Transverse colon (tissue), 4 donors: ENCODE results near the gene C2CD2L. TPM values are rescaled to one million over a fixed set of nuclear protein-coding genes. Genes with fewer than 3 reads are reported as not detected.

Source experiments
- DNase-seq: peaks from one replicate; pipeline ENCODE4 v3.0.0-alpha.2; 2019
- H3K27ac ChIP-seq, 4 donors: fragments of 200-600 bp; sonication (generic); 2 replicates each; pipeline ENCODE4 v1.5.1; 2016 to 2018; ENCODE audit warnings: inconsistent platforms in 4 of 4
- H3K27me3 ChIP-seq: fragments of 200-600 bp; sonication (generic); 2 replicates; pipeline ENCODE4 v1.5.1; 2017; ENCODE audit warnings: inconsistent platforms
- H3K36me3 ChIP-seq, 4 donors: fragments of 200-600 bp; sonication (generic); 2 replicates each; pipeline ENCODE4 v1.5.1; 2017 to 2019; ENCODE audit warnings: inconsistent platforms in 4 of 4
- H3K4me1 ChIP-seq, 4 donors: fragments of 200-600 bp; sonication (generic); 2 replicates each; pipeline ENCODE4 v1.5.1; 2017 to 2020; ENCODE audit warnings: inconsistent platforms in 4 of 4
- H3K4me3 ChIP-seq, 4 donors: fragments of 200-600 bp; sonication (generic); 1 replicate in 1 of 4; 2 replicates in 3 of 4; pipeline versions ENCODE4 v1.5.1 to v1.6.1; 2017 to 2019; ENCODE audit warnings: inconsistent platforms in 4 of 4
- H3K9me3 ChIP-seq, 2 donors: fragments of 200-600 bp; sonication (generic); 2 replicates each; pipeline ENCODE4 v1.5.1; 2017 to 2019; ENCODE audit warnings: inconsistent platforms in 2 of 2
- CTCF ChIP-seq, 5 experiments: fragments of 200-600 bp in 3 of 5; fragments of 450-650 bp in 2 of 5; sonication (generic) in 3 of 5; IDR thresholded peaks; 1 replicate in 2 of 5; 2 replicates in 3 of 5; pipeline ENCODE4 v1.5.1; 2016 to 2017; ENCODE audit warnings: antibody characterized with exemption in 5 of 5, inconsistent platforms in 3 of 5, mild to moderate bottlenecking in 2 of 5, moderate library complexity in 1 of 5
- EP300 ChIP-seq: sonication (generic); formaldehyde crosslinking; IDR thresholded peaks from one replicate; pipeline ENCODE4 v1.6.1; 2017; ENCODE audit warnings: antibody characterized with exemption, low read depth
- POLR2A ChIP-seq: fragments of 450-650 bp; IDR thresholded peaks from one replicate; pipeline ENCODE4 v1.6.1; 2016; ENCODE audit warnings: antibody characterized with exemption, mild to moderate bottlenecking, moderate library complexity
- POLR2AphosphoS5 ChIP-seq, 3 donors: sonication (generic); formaldehyde crosslinking; IDR thresholded peaks; one replicate each; pipeline ENCODE4 v1.6.1; 2016; ENCODE audit warnings: antibody characterized with exemption in 3 of 3
- WGBS, 2 donors: methylation state at CpG; one replicate each; pipeline ENCODE4 v1.1.5; 2018; ENCODE audit warnings: low coverage in 1 of 2; 5-methylcytosine and 5-hydroxymethylcytosine counted together
- in situ Hi-C, 4 donors: fragments of 200-750 bp; cut with MboI; loops; one replicate each; pipeline versions ENCODE4 v1.15.0 to v1.15.1; 2017; ENCODE audit warnings: low sequenced_read_pairs in 3 of 4, low pct_ligation_motif_present in 1 of 4, low pct_unique_long_range_greater_than_20kb in 1 of 4
- intact Hi-C: fragments of 100-400 bp; cut with DNase I; formaldehyde crosslinking; loops from one replicate; pipeline ENCODE4 v1.15.1; 2023; ENCODE audit warnings: low total_unique reads
- total RNA-seq, 4 donors: library from RNA; depleted of rRNA; stranded (reverse); fragments of >200 nt; gene quantifications; one replicate each; pipeline ENCODE4 v1.1.0, GENCODE V29; 2016

The C2CD2L gene
- total RNA-seq, 4 donors from 2014 or later = 11.5 to 56.9 (median 32.7) TPM

- no peak overlapping the region for H3K27ac ChIP-seq
Observed at GRCh38 chr11:119081682-119082260, 25.4 kb upstream of the C2CD2L start.

GRCh38 chr11:119084663-119085436 is 22.3 kb upstream of the C2CD2L start, which contains the start of gene HMBS:
HMBS (plus strand) TSS chr11:119084881; CDS start chr11:119085034, 153 bp downstream.
- Histone ChIP-seq H3K4me1 (peaks cover 10 to 15% (median 14%) of the 10 kb centered on the region in 4 donors), H3K27me3 (no peaks in the 10 kb centered on the region), H3K9me3 (no peaks in the 10 kb centered on the region), H3K27ac (peak within 1 kb of the TSS; percentile 89 to 98 (median 92)), H3K4me3 (peak within 1 kb of the TSS; percentile 61 to 90 (median 72)), H3K36me3 (peaks cover 0 to 12% (median 5%) of the 10 kb centered on the region in 4 donors)
- intact Hi-C loops (no loop called here), in situ Hi-C loops (no loop called here)
- peak; percentile 95 for DNase-seq
- no peak for TF ChIP-seq CTCF (IDR thresholded peaks at IDR 0.05)
- peak; percentile 54 for TF ChIP-seq POLR2A
- TF ChIP-seq EP300 = no peak
- TF ChIP-seq POLR2AphosphoS5 (IDR thresholded peaks at IDR 0.05) = peak; percentile 79 to 88 (median 81)
- 0 to 1% methylated on average over 12 to 45 of the region's 45 CpGs for WGBS, 2 donors

More at GRCh38 chr11:119081682-119082260, 25.4 kb upstream of the C2CD2L start:
- in situ Hi-C loops = no loop called here
- no peak overlapping the region for H3K4me3 ChIP-seq
- no peak for DNase-seq
- H3K36me3 ChIP-seq = peaks cover 0 to 43% (median 20%) of the 10 kb centered on the region in 4 donors
- WGBS, 2 donors = 58 to 74% methylated on average over 4 to 7 of the region's 7 CpGs
- intact Hi-C loops = no loop called here
- H3K4me1 ChIP-seq = peaks cover 10 to 15% (median 14%) of the 10 kb centered on the region in 4 donors
- no peaks in the 10 kb centered on the region for H3K9me3 ChIP-seq
- no peak for TF ChIP-seq CTCF (IDR thresholded peaks at IDR 0.05)
- no peak for TF ChIP-seq POLR2AphosphoS5 (IDR thresholded peaks at IDR 0.05)
- no peak for TF ChIP-seq POLR2A
- TF ChIP-seq EP300 = no peak
- H3K27me3 ChIP-seq = no peaks in the 10 kb centered on the region

- Histone ChIP-seq H3K4me1 (peaks cover 10 to 15% (median 14%) of the 10 kb centered on the region in 4 donors), H3K4me3 (peak overlapping the region; percentile 61 to 90 (median 66)), H3K27ac (peak overlapping the region; percentile 89 to 98 (median 92)), H3K27me3 (no peaks in the 10 kb centered on the region), H3K36me3 (peaks cover 0 to 9% (median 2%) of the 10 kb centered on the region in 4 donors), H3K9me3 (no peaks in the 10 kb centered on the region)
- in situ Hi-C loops = no loop called here
- intact Hi-C loops = no loop called here
- 1% methylated on average over 13 of the region's 13 CpGs; no CpG with 5 or more reads in 1 of the 2 donors for WGBS, 2 donors
- peak; percentile 35 for DNase-seq
- TF ChIP-seq POLR2A = no peak
- TF ChIP-seq CTCF (IDR thresholded peaks at IDR 0.05) = no peak
- no peak for TF ChIP-seq POLR2AphosphoS5 (IDR thresholded peaks at IDR 0.05)
- no peak for TF ChIP-seq EP300
Observed at GRCh38 chr11:119085437-119085847, 21.7 kb upstream of the C2CD2L start.

GRCh38 chr11:119087123-119087522 is 20.0 kb upstream of the C2CD2L start:
- in situ Hi-C loops = no loop called here

More at GRCh38 chr11:119087123-119087522, 20.0 kb upstream of the C2CD2L start:
- no peak overlapping the region for H3K27ac ChIP-seq
- H3K4me3 ChIP-seq = no peak overlapping the region
- peaks cover 10 to 16% (median 14%) of the 10 kb centered on the region in 4 donors for H3K4me1 ChIP-seq
- H3K36me3 ChIP-seq = no peaks in the 10 kb centered on the region
- H3K27me3 ChIP-seq = no peaks in the 10 kb centered on the region
- WGBS, 2 donors = 90 to 92% methylated on average over 6 of the region's 6 CpGs
- DNase-seq = no peak
- intact Hi-C loops = no loop called here
- H3K9me3 ChIP-seq = no peaks in the 10 kb centered on the region
- TF ChIP-seq EP300 = no peak
- TF ChIP-seq POLR2AphosphoS5 (IDR thresholded peaks at IDR 0.05) = no peak
- no peak for TF ChIP-seq POLR2A
- no peak for TF ChIP-seq CTCF (IDR thresholded peaks at IDR 0.05)
